GM21723 (cell line): ENCODE data around the gene NPHP4.

Experiments
- ATAC-seq: cut with Tn5 transposase; IDR thresholded peaks from one replicate; pipeline ENCODE4 v1.9.1; 2021; ENCODE audit warnings: mild to moderate bottlenecking, moderate library complexity; ENCODE audit not compliant: unreplicated experiment

NPHP4 gene

DNA sequence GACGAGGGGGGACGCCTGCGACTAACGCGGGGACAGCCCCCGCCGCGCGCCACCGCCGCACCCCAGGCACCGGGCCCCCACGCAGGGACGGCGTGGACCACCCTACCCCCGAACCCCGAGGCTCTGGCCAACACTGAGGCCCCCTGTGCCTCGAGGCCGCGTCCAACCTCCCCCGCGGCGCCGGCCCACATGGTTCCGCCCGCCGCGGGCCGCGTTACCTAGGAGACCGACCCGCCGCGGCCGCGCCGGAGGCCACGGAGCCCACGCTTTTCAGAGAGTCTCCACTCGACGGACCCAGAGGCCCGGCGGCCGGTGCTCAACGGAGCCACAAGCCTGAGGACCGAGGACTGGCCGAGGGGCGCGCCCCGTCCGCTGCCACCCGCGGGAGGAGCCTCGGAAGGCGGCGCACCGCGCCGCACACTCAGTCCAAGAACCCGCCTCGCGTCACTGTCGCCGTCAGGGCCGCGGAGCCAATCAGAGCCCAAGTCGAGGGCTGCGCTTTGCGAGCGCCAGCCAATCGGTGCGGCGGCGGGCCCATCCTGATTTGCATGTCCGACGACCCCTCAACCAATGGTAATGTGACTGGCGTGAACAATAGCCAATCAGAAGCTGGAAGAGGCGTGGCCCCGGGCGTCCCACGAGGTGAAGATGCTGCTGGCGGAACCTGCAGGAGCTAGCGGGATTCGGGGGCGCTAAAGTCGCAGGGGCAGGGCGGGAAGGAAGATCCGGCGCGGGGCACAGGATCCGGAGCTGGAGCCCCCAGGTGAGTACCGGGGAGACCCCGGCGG lies at the start of gene NPHP4:
Gene NPHP4 (minus strand): TSS at position 400 of the 788 bp plus-strand sequence. CDS start 6,136 bp downstream, outside the sequence.
- ATAC-seq = peak; percentile 85

GRCh38 chr1:6041432-6042062 lies 49.3 kb upstream of the NPHP4 start:
- ATAC-seq = no peak

DNA sequence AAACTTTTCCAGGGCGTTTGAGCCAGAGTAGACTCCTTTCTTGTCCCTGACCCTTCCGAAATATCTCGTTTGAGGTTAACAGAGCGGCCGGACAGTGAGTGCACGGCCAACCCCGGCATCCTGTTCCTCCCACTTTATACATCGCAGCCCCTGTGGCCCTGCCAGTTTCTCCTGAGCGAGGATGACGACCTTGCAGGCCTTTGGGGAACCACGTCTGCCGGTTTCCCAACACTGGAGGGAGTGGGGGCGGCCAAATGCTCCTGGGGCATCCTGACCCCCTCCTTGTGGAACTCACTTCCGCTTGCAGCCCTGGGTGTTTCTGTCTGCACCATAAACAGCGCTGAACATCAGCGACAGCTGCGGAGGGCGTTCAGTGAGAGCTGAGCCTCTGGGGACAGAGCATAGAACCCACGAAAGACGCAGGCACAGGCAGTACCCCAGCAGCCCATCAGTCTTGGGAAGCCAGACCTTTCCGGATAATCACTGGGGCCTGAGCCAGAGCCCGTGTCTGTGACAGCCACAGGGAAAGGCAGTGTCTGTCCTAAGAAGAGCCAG lies 48.7 kb upstream of the NPHP4 start:
- no peak for ATAC-seq

DNA sequence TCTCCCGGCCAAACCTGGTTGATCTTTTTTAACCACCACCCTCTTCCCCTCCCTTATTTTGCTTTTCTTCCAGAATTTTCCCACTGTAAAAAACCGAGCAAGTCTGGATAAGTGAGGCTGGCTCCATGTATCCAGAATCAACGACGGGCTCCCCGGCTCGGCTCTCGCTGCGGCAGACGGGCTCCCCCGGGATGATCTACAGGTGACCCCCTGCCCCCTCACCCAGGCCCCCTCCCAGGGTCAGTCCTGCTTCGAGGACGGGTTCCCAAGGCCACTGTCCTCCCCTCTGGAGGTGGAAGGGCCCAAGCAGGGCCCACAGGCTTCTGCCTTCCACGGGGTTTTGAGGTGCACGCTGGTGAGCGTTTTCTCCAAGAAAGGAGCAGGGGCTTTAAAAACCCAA lies 48.2 kb upstream of the NPHP4 start:
- no peak for ATAC-seq

DNA sequence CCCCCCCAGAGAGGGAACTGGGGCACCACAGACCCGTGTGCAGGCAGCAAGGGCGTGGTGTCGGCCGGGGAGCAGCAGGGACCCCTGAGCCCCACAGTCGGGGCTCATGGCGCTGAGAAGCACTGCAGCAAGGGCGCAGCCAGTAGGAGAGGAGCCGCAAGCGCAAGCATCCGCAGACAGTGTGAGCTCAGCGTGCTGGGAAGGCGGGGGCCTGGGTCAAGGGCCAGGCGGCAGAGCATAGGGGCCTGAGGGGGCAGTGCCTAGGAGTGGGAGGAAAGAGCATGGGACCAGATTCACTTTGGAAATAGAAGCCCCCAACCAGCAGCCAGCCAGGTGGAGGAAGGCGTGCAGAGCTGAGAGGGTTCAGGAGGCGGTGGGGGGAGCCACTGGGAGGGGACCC lies 46.8 kb upstream of the NPHP4 start:
- no peak for ATAC-seq

DNA sequence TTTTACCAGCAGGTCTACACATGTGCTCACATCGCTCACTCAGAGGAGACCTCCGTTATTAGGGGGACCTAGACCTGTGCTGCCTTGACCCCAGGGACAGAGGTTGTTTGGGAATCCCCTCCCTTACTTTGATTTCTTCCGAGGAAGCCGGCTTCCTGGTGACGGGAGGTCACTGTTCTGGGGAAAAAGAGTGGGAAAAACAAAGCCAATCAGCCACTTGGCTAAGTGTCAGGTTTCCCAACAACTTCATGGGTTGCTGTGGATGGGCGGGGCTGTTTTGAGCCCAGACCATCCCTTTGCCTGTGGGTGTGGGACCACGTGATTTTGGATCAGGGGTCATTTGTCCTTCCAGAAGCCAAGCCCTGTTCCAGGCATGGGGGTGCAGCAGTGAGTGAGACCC lies 46.4 kb upstream of the NPHP4 start:
- no peak for ATAC-seq

- ATAC-seq = no peak
Measured at GRCh38 chr1:6037338-6037762, 45.1 kb upstream of the NPHP4 start.

- ATAC-seq = no peak
Measured at GRCh38 chr1:6035719-6036118, 43.5 kb upstream of the NPHP4 start.

GRCh38 chr1:6035303-6035702 lies 43.1 kb upstream of the NPHP4 start:
- no peak for ATAC-seq

DNA sequence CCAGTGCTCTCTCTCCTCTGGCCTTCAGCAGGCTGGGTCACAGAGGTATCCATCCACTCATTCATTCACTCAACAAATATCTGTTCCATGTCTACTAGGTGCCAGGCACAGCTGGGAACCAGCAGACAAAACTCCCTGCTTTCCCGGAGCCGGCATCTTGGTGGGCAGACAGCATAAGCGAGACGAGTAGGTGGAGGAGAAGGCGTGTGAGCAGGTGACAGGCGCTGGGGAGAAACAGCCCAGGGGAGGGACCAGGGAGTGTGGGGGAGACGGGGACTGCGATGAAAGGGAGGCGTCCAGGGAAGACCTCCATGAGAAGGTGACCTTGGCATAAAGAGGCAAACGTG lies 42.5 kb upstream of the NPHP4 start:
- no peak for ATAC-seq

DNA sequence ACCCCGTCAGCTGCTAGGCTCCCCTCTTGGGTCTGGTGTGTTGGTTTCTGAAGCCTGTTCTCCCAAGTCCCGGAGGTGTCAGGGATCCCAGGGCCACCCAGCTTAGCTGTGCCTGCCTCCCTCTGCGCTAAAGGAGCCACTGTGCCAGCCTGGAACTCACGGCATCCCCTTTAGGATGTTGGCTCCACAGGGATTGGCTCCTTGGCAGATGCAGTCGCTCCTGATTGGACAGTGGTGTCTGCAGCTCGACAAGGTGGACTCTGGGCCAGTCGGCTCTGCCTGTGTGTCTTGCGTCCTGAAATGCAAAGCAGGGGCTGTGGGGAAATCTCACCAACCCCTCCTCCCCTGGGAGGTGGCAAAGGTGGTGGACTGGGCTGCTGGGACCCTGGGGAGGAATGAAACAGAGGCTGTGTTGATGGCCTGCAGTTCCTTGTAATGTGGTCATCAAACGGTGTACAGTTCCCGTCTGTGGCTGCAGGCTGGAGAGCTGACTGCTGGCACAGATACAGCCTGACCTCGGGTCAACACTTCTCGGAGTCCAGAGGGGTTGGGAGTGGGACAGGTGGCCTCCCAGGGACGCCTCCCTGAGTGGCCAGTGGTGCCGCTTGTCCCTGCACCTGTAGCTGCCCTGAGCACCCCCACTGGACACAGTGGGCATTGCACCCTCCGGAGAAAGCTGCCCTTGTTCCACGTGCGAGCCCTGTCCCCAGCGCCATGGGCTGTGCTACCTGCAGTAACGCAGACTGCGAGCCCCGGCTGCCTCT lies 41.9 kb upstream of the NPHP4 start:
- ATAC-seq = no peak

DNA sequence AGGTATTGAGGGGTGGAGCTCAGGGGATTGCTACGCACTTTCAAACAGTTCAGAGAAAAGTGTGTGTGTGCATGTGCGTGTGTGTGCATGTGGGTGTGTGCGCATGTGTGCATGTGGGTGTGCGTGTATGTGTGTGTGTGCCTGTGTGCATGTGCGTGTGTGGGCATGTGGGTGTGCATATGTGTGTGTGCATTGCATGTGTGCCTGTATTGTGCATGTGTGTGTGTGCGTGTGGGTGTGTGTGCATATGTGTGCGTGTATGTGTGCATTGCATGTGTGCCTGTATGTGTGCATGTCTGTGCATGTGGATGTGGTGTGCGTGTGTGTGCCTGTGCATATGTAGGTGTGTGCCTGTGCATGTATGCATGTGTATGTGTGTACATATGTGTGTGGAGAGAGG lies 40.9 kb upstream of the NPHP4 start:
- ATAC-seq = no peak

DNA sequence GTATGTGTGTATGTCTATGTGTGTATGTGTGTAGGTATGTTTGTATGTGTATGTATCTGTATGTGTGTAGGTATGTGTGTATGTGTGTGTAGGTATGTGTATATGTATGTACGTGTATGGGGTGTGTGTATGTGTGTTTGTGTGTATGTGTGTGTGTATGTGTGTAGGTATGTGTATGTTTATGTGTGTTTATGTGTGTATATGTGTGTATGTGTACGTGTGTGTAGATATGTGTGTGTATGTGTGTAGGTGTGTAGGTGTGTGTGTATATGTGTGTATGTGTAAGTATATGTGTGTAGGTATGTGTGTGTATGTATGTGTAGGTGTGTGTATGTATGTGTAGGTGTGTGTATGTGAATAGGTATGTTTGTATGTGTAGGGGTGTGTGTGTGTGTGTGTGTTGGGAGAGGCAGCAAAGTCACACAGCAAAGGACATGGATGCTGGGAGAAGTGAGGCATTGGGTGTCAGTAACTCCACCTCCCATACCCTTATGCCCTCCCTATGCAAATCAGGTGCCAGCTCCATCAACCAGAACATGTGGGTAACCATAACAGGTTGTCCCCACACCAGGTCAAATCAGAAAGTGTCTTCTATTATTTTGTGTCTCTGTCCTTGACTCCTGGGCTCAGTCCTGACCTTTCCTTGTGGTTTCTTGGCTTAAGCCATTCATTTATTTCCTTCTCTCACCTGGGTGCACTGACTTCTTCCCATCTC lies 38.5 kb upstream of the NPHP4 start:
- no peak for ATAC-seq

DNA sequence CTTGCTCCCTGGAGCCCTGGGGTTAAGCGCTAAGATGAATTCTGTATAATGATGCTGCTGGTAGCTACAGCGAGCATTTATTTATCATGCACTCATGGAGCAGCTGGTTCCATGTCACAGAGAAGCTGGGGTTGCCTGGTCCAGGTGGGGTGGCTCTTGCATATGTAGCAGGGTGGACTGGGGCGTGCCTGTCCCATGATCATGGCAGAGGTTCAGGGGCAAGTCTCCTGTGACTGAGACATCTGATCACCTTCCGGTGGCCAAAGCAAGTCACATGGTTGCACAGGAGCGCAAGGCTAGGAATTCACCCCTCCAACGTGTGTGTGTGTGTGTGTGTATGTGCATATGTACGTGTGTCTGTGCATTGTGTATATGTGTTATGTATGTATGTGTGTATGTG lies 37.9 kb upstream of the NPHP4 start:
- ATAC-seq = no peak

DNA sequence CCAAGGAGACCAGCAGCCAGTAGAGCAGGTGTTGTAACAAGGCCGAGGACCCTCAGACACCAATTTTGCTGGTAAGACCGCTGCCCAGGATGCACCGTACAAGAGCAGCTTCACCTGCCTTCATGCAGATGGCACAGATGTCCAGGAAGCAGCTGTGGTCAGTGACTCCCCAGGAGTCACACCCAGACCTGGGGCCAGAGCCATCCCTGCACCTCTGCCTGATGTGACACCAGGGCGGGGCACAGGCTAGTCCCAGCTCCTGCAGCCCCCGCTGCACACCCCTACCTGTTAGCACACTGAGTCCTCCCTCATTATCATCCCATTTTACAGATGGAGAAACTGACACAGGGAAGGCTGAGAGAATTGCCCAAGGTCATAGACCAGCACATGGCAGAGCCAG lies 37.1 kb upstream of the NPHP4 start:
- ATAC-seq = no peak

GRCh38 chr1:6028042-6028850 lies 36.0 kb upstream of the NPHP4 start:
- ATAC-seq = peak; percentile 24

DNA sequence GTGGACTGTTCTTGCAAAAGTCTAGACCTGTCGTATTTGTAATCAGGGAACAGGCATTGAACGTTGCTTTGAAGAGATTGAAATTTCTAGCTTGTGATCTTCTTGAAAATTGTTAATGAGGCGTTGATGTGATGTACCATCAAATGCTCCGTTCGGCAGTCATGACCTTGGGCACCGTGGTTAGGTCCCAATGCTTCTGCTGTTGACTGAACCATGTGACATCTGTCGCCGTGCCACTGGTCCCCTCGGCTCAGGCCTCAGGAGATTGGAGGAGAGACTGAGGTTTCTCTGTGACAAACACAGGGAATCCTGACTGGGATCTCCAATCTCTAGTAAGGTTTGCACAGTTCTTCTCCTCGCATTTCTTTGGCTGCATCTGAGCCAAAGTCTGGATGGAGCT lies 35.4 kb upstream of the NPHP4 start:
- ATAC-seq = no peak

DNA sequence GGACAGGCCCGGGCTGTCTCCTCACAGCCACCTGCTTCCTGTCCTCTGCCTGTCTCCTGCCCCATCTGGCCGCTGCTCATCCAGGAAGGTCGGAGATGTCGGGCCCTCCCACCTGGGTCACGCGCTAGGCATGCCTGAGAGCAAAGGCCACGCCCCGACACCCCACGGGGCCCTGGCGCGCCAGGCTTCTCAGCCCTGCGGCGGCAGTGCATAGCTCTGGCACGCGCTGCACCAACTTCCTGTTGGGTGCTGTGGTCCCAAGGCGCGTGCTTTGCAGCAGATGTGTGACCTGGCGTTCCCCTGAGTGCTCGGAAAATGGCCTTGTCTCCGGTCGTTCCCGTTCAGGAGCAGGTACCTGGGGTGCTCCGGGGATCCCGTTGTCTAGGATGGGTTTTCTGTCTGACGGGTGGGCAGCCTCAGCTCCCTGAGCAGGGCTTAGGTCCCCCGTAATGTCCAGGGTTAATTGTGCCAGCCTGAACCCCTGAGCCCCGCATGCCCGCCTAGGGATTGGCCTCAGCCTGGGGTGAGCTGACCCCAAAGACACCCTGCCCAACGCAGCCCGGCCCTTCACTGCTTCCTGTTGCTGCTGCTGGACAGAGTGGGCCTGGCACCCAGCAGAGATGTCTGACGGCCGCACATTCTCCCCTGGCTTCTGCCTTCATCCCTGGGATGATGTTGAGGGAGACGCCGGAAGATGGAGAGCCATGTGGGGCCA lies 34.0 kb upstream of the NPHP4 start:
- ATAC-seq = peak; percentile 74

GRCh38 chr1:6025269-6026094 lies 33.3 kb upstream of the NPHP4 start:
- no peak for ATAC-seq
